Measurements from ENCODE around the gene HIGD1A.

The HIGD1A gene

GRCh38 chr3:42838571-42838970, 34.3 kb upstream of the HIGD1A start:
- no peak overlapping the region for H3K4me3 ChIP-seq (ENCODE audit: low read depth, low read length)
- TF ChIP-seq CTCF (IDR thresholded peaks at IDR 0.05; ENCODE audit: borderline replicate concordance, insufficient read depth, low read depth, low read length) = no peak

- no peak for TF ChIP-seq CTCF (IDR thresholded peaks at IDR 0.05; ENCODE audit: borderline replicate concordance, insufficient read depth, low read depth, low read length)
- no peak overlapping the region for H3K4me3 ChIP-seq (ENCODE audit: low read depth, low read length)
Observed at GRCh38 chr3:42836150-42837123, 32.1 kb upstream of the HIGD1A start.

GRCh38 chr3:42831321-42831713, 27.0 kb upstream of the HIGD1A start:
- peak; percentile 76 for TF ChIP-seq CTCF (IDR thresholded peaks at IDR 0.05; ENCODE audit: borderline replicate concordance, insufficient read depth, low read depth, low read length)
- H3K4me3 ChIP-seq (ENCODE audit: low read depth, low read length) = no peak overlapping the region

- H3K4me3 ChIP-seq (ENCODE audit: low read depth, low read length) = no peak overlapping the region
- TF ChIP-seq CTCF (IDR thresholded peaks at IDR 0.05; ENCODE audit: borderline replicate concordance, insufficient read depth, low read depth, low read length) = peak; percentile 21; the same call in 1 of the 2 replicates
Observed at GRCh38 chr3:42830437-42831320, 26.4 kb upstream of the HIGD1A start.

- TF ChIP-seq CTCF (IDR thresholded peaks at IDR 0.05; ENCODE audit: borderline replicate concordance, insufficient read depth, low read depth, low read length) = no peak
- no peak overlapping the region for H3K4me3 ChIP-seq (ENCODE audit: low read depth, low read length)
Observed at GRCh38 chr3:42829628-42830436, 25.5 kb upstream of the HIGD1A start.

- H3K4me3 ChIP-seq (ENCODE audit: low read depth, low read length) = no peak overlapping the region
- no peak for TF ChIP-seq CTCF (IDR thresholded peaks at IDR 0.05; ENCODE audit: borderline replicate concordance, insufficient read depth, low read depth, low read length)
Observed at GRCh38 chr3:42829083-42829627, 24.9 kb upstream of the HIGD1A start.
